HEK293T (cell line): Measurements from ENCODE around the gene MEF2D.

Experiments used
- CTCF ChIA-PET: fragments of 350-600 bp; formaldehyde crosslinking; extraction: SDS; loops from one replicate; lab custom pipeline; 2021; ENCODE audit warnings: antibody characterized with exemption, inconsistent platforms; lab: Yijun Ruan, JAX
- POLR2A ChIA-PET: fragments of 350-600 bp; formaldehyde crosslinking; extraction: SDS; loops from one replicate; lab custom pipeline; 2020; ENCODE audit warnings: antibody characterized with exemption, inconsistent platforms; lab: Yijun Ruan, JAX
- DNase-seq: peaks from one replicate; pipeline ENCODE4 v3.0.0; 2012; ENCODE audit warnings: mixed read lengths; ENCODE audit errors: extremely low spot score
- ARNT ChIP-seq: fragments of 450-650 bp; IDR thresholded peaks from 2 replicates; pipeline ENCODE4 v1.6.1; 2017; ENCODE audit warnings: mild to moderate bottlenecking
- BHLHE40 ChIP-seq: fragments of 450-650 bp; IDR thresholded peaks from 2 replicates; pipeline ENCODE4 v1.6.1; 2016; ENCODE audit warnings: mild to moderate bottlenecking, moderate library complexity, borderline replicate concordance
- CTBP1 ChIP-seq: fragments of 450-650 bp; IDR thresholded peaks from 2 replicates; pipeline ENCODE4 v1.6.1; 2016; ENCODE audit warnings: borderline replicate concordance
- ELF4 ChIP-seq: fragments of 450-650 bp; IDR thresholded peaks from 2 replicates; pipeline ENCODE4 v1.6.1; 2017; ENCODE audit warnings: antibody characterized with exemption
- FOXA1 ChIP-seq: fragments of 450-650 bp; IDR thresholded peaks from 2 replicates; pipeline ENCODE4 v1.6.1; 2016; ENCODE audit warnings: mild to moderate bottlenecking
- FOXK2 ChIP-seq: fragments of 450-650 bp; IDR thresholded peaks from 2 replicates; pipeline ENCODE4 v1.6.1; 2016; ENCODE audit warnings: mild to moderate bottlenecking
- FOXM1 ChIP-seq: fragments of 450-650 bp; IDR thresholded peaks from 2 replicates; pipeline ENCODE4 v1.6.1; 2017; ENCODE audit warnings: mild to moderate bottlenecking, borderline replicate concordance
- HDGF ChIP-seq: fragments of 450-650 bp; IDR thresholded peaks from 2 replicates; pipeline ENCODE4 v1.6.1; 2017; ENCODE audit warnings: antibody characterized with exemption, borderline replicate concordance
- L3MBTL2 ChIP-seq: fragments of 450-650 bp; conservative IDR thresholded peaks from 2 replicates; pipeline ENCODE4 v1.6.1; 2016; ENCODE audit warnings: mild to moderate bottlenecking
- LEF1 ChIP-seq: fragments of 450-650 bp; IDR thresholded peaks from 2 replicates; pipeline ENCODE4 v1.6.1; 2017; ENCODE audit warnings: mild to moderate bottlenecking, borderline replicate concordance
- NFRKB ChIP-seq: fragments of 450-650 bp; IDR thresholded peaks from 2 replicates; pipeline ENCODE4 v1.6.1; 2016; ENCODE audit warnings: mild to moderate bottlenecking, moderate library complexity
- PKNOX1 ChIP-seq: fragments of 450-650 bp; IDR thresholded peaks from 2 replicates; pipeline ENCODE4 v1.6.1; 2016
- SP1 ChIP-seq: fragments of 450-650 bp; IDR thresholded peaks from 2 replicates; pipeline ENCODE4 v1.6.1; 2017
- SUZ12 ChIP-seq: fragments of 450-650 bp; IDR thresholded peaks from 2 replicates; pipeline ENCODE4 v1.6.1; 2016; ENCODE audit warnings: mild to moderate bottlenecking
- TARDBP ChIP-seq: fragments of 450-650 bp; IDR thresholded peaks from 2 replicates; pipeline ENCODE4 v1.6.1; 2016
- ZNF384 ChIP-seq: fragments of 450-650 bp; IDR thresholded peaks from 2 replicates; pipeline ENCODE4 v1.6.1; 2016

The MEF2D gene

GRCh38 chr1:156435545-156436140, 64.9 kb downstream of the MEF2D start:
- no peak for DNase-seq
- CTCF ChIA-PET, result no interaction called here
- no peak for TF ChIP-seq TARDBP
- TF ChIP-seq NFRKB, result no peak
- no peak for TF ChIP-seq ZNF384
- no peak for TF ChIP-seq FOXM1
- no peak for TF ChIP-seq SP1
- no peak for TF ChIP-seq ARNT
- no peak for TF ChIP-seq ELF4
- no peak for TF ChIP-seq LEF1
- TF ChIP-seq PKNOX1, result no peak
- no peak for TF ChIP-seq FOXA1
- no peak for TF ChIP-seq BHLHE40
- POLR2A ChIA-PET, result no interaction called here

- no peak for DNase-seq
- no peak for TF ChIP-seq FOXM1
- TF ChIP-seq PKNOX1, result no peak
- TF ChIP-seq SP1, result no peak
- no peak for TF ChIP-seq TARDBP
- no peak for TF ChIP-seq L3MBTL2
- TF ChIP-seq ARNT, result no peak
- no peak for TF ChIP-seq HDGF
- no peak for TF ChIP-seq ZNF384
- TF ChIP-seq FOXK2, result no peak
- no peak for TF ChIP-seq SUZ12
- no peak for TF ChIP-seq NFRKB
- TF ChIP-seq CTBP1, result no peak
- TF ChIP-seq BHLHE40, result no peak
- TF ChIP-seq FOXA1, result no peak
- TF ChIP-seq LEF1, result no peak
- no peak for TF ChIP-seq ELF4
- ChIA-PET CTCF (interaction anchor here (0.7 to 1.0 kb wide), 2 partner anchors 10 to 49 kb away, joined by 3 to 4 read pairs; no protein-coding TSS in a partner anchor), POLR2A (no interaction called here)
These were observed 65.5 kb downstream of the MEF2D start for GRCh38 chr1:156434989-156435544.

- TF ChIP-seq HDGF, result no peak
- no peak for TF ChIP-seq BHLHE40
- no peak for TF ChIP-seq L3MBTL2
- no peak for TF ChIP-seq PKNOX1
- no peak for TF ChIP-seq CTBP1
- no peak for TF ChIP-seq FOXM1
- TF ChIP-seq LEF1, result no peak
- TF ChIP-seq ELF4, result no peak
- TF ChIP-seq SUZ12, result no peak
- TF ChIP-seq FOXK2, result no peak
- no peak for TF ChIP-seq ARNT
- TF ChIP-seq SP1, result no peak
- no peak for TF ChIP-seq TARDBP
- TF ChIP-seq NFRKB, result no peak
- no peak for TF ChIP-seq FOXA1
- TF ChIP-seq ZNF384, result no peak
- DNase-seq, result no peak
- POLR2A ChIA-PET, result no interaction called here
- CTCF ChIA-PET, result interaction anchor here (1.6 kb wide), 1 partner anchor 48 kb away, joined by 4 read pairs; no protein-coding TSS in a partner anchor
These were observed 67.0 kb downstream of the MEF2D start for GRCh38 chr1:156433602-156434001.

GRCh38 chr1:156433032-156433431, 67.5 kb downstream of the MEF2D start:
- no peak for DNase-seq
- POLR2A ChIA-PET, result interaction anchor here (0.6 kb wide), 1 partner anchor 10 kb away, joined by 3 read pairs; no protein-coding TSS in a partner anchor
- TF ChIP-seq L3MBTL2 (no peak), CTBP1 (no peak), TARDBP (no peak), BHLHE40 (no peak), ZNF384 (no peak), ARNT (no peak), LEF1 (no peak), ELF4 (no peak), FOXM1 (no peak), HDGF (no peak), NFRKB (no peak), FOXK2 (no peak), SUZ12 (no peak)
- CTCF ChIA-PET, result interaction anchor here (1.6 kb wide), 1 partner anchor 48 kb away, joined by 4 read pairs; no protein-coding TSS in a partner anchor

GRCh38 chr1:156432669-156433018, 67.9 kb downstream of the MEF2D start:
- ChIA-PET CTCF (interaction anchor here (0.7 to 1.6 kb wide), 2 partner anchors 25 to 47 kb away, joined by 4 to 7 read pairs; no protein-coding TSS in a partner anchor), POLR2A (interaction anchor here (0.6 to 1.0 kb wide), 2 partner anchors 9 to 25 kb away, joined by 3 read pairs; no protein-coding TSS in a partner anchor)
- TF ChIP-seq BHLHE40 (no peak), NFRKB (no peak), TARDBP (no peak)
- DNase-seq, result no peak
